CMK (cell line): Measurements from ENCODE around the gene GAGE12F.
"Not testable (repeated sequence)": the region's sequence is repeated elsewhere in the genome, so short reads cannot be mapped to it uniquely, and the experiment has no call there.

Experiments
- DNase-seq: peaks from one replicate; pipeline ENCODE4 v3.0.0-alpha.2; 2010; ENCODE audit warnings: low read depth

Gene GAGE12F

GRCh38 chrX:49560542-49560941 lies at the start of gene GAGE12F:
TSS of gene GAGE12F (plus strand) at chrX:49560842. CDS start at chrX:49561997, 1,155 bp downstream.
- not testable (repeated sequence) for DNase-seq

- DNase-seq = not testable (repeated sequence)
These were observed 28.8 kb upstream of the GAGE12F start, which contains the start of gene GAGE12C for GRCh38 chrX:49531877-49532276. TSS of gene GAGE12C (plus strand) at chrX:49532177. CDS start at chrX:49533332, 1,155 bp downstream.

GRCh38 chrX:49541433-49541832 lies 19.2 kb upstream of the GAGE12F start, which contains the start of gene GAGE12D:
TSS of gene GAGE12D (plus strand) at chrX:49541733. CDS start at chrX:49542888, 1,155 bp downstream.
- not testable (repeated sequence) for DNase-seq

- not testable (repeated sequence) for DNase-seq
These were observed 9.7 kb upstream of the GAGE12F start, which contains the start of gene GAGE12E for GRCh38 chrX:49550989-49551388. TSS of gene GAGE12E (plus strand) at chrX:49551289. CDS start at chrX:49552444, 1,155 bp downstream.

- not testable (repeated sequence) for DNase-seq
These were observed 8.1 kb downstream of the GAGE12F start for GRCh38 chrX:49568728-49569127.

GRCh38 chrX:49569152-49569551 lies 8.5 kb downstream of the GAGE12F start:
- not testable (repeated sequence) for DNase-seq

GRCh38 chrX:49570100-49570499 lies 9.5 kb downstream of the GAGE12F start, which contains the start of gene GAGE12G:
TSS of gene GAGE12G (plus strand) at chrX:49570400. CDS start at chrX:49571555, 1,155 bp downstream.
- not testable (repeated sequence) for DNase-seq

- DNase-seq = not testable (repeated sequence)
These were observed 19.0 kb downstream of the GAGE12F start, which contains the start of gene GAGE12H for GRCh38 chrX:49579649-49580048. TSS of gene GAGE12H (plus strand) at chrX:49579949. CDS start at chrX:49581104, 1,155 bp downstream.

GRCh38 chrX:49589196-49589595 lies 28.6 kb downstream of the GAGE12F start, which contains the start of gene GAGE2A:
TSS of gene GAGE2A (plus strand) at chrX:49589496. CDS start at chrX:49590651, 1,155 bp downstream.
- DNase-seq = not testable (repeated sequence)

- DNase-seq = not testable (repeated sequence)
These were observed 29.3 kb downstream of the GAGE12F start for GRCh38 chrX:49589769-49590478.

GRCh38 chrX:49590488-49590887 lies 29.8 kb downstream of the GAGE12F start:
- DNase-seq = not testable (repeated sequence)

- not testable (repeated sequence) for DNase-seq
These were observed 38.1 kb downstream of the GAGE12F start, which contains the start of gene GAGE1 for GRCh38 chrX:49598720-49599119. TSS of gene GAGE1 (plus strand) at chrX:49599020. CDS start at chrX:49600175, 1,155 bp downstream.

- no peak for DNase-seq
These were observed 50.2 kb downstream of the GAGE12F start for GRCh38 chrX:49610718-49611310.
